H9 (cell line): ENCODE measurements around the gene MTNR1B. TPM values are rescaled to one million over a fixed set of nuclear protein-coding genes. Genes with fewer than 3 reads are reported as not detected.

Experiments used
- DNase-seq: peaks from one replicate; pipeline ENCODE4 v3.0.0-alpha.2; 2017
- H2AFZ ChIP-seq: one replicate; pipeline ENCODE4 v1.6.1; 2013; ENCODE audit warnings: mild to moderate bottlenecking, low read length, control low read depth, moderate library complexity
- H2AK5ac ChIP-seq: 2 replicates; pipeline ENCODE4 v1.6.1; 2013; ENCODE audit warnings: low read length, control low read depth, mixed read lengths; ENCODE audit not compliant: insufficient read length
- H2BK120ac ChIP-seq: one replicate; pipeline ENCODE4 v1.6.1; 2013; ENCODE audit warnings: low read depth, mild to moderate bottlenecking, low read length, control low read depth, inconsistent platforms; ENCODE audit not compliant: poor library complexity, severe bottlenecking
- H2BK12ac ChIP-seq: 2 replicates; pipeline ENCODE4 v1.6.1; 2013; ENCODE audit warnings: low read length, control low read depth, mixed read lengths, low read depth; ENCODE audit not compliant: insufficient read length
- H2BK15ac ChIP-seq: 2 replicates; pipeline ENCODE4 v1.6.1; 2013; ENCODE audit warnings: low read depth, low read length, control low read depth
- H2BK20ac ChIP-seq: one replicate; pipeline ENCODE4 v1.6.1; 2013; ENCODE audit warnings: low read depth, mild to moderate bottlenecking, low read length, control low read depth, inconsistent platforms; ENCODE audit not compliant: poor library complexity, severe bottlenecking
- H2BK5ac ChIP-seq: 2 replicates; pipeline ENCODE4 v1.6.1; 2013; ENCODE audit warnings: low read length, control low read depth, mixed read lengths; ENCODE audit not compliant: insufficient read length
- H3K14ac ChIP-seq: 2 replicates; pipeline ENCODE4 v1.6.1; 2013; ENCODE audit warnings: low read length, control low read depth; ENCODE audit not compliant: insufficient read depth
- H3K18ac ChIP-seq: 2 replicates; pipeline ENCODE4 v1.6.1; 2013; ENCODE audit warnings: low read depth, mild to moderate bottlenecking, mixed read lengths, low read length, control low read depth; ENCODE audit not compliant: insufficient read length
- H3K23ac ChIP-seq: 2 replicates; pipeline ENCODE4 v1.6.1; 2013; ENCODE audit warnings: low read length, control low read depth, mixed read lengths, low read depth; ENCODE audit not compliant: insufficient read length
- H3K23me2 ChIP-seq: 2 replicates; pipeline ENCODE4 v1.6.1; 2013; ENCODE audit warnings: low read depth, mild to moderate bottlenecking, mixed read lengths, low read length, control low read depth; ENCODE audit not compliant: insufficient read length, poor library complexity, severe bottlenecking
- H3K27ac ChIP-seq: 2 replicates; pipeline ENCODE4 v1.5.1; 2013; ENCODE audit warnings: low read length, control low read depth, mixed read lengths, low read depth; ENCODE audit not compliant: insufficient read length
- H3K27me3 ChIP-seq: 2 replicates; pipeline ENCODE4 v1.6.1; 2013; ENCODE audit warnings: low read length, control low read depth, inconsistent platforms; ENCODE audit not compliant: insufficient read depth
- H3K4ac ChIP-seq: 2 replicates; pipeline ENCODE4 v1.6.1; 2013; ENCODE audit warnings: low read depth, mild to moderate bottlenecking, control low read depth, inconsistent platforms, low read length, moderate library complexity
- H3K4me1 ChIP-seq: 2 replicates; pipeline ENCODE4 v1.6.1; 2013; ENCODE audit warnings: low read length, control low read depth, inconsistent platforms; ENCODE audit not compliant: insufficient read depth
- H3K4me2 ChIP-seq: 2 replicates; pipeline ENCODE4 v1.6.1; 2013; ENCODE audit warnings: low read length, control low read depth, mixed read lengths; ENCODE audit not compliant: insufficient read length, insufficient read depth
- H3K56ac ChIP-seq: 2 replicates; pipeline ENCODE4 v1.6.1; 2013; ENCODE audit warnings: low read depth, mild to moderate bottlenecking, mixed read lengths, low read length, control low read depth; ENCODE audit not compliant: insufficient read length
- H3K79me1 ChIP-seq: 2 replicates; pipeline ENCODE4 v1.6.1; 2013; ENCODE audit warnings: low read depth, mild to moderate bottlenecking, moderate library complexity, low read length, control low read depth, inconsistent platforms; ENCODE audit not compliant: insufficient read depth, poor library complexity, severe bottlenecking
- H3K79me2 ChIP-seq: 2 replicates; pipeline ENCODE4 v1.6.1; 2013; ENCODE audit warnings: low read length, control low read depth, inconsistent platforms; ENCODE audit not compliant: insufficient read depth
- H3K9ac ChIP-seq: 2 replicates; pipeline ENCODE4 v1.6.1; 2013; ENCODE audit warnings: low read length, control low read depth, mixed read lengths; ENCODE audit not compliant: insufficient read length; ENCODE audit errors: extremely low read depth
- H3K9me3 ChIP-seq: one replicate; pipeline ENCODE4 v1.6.1; 2013; ENCODE audit warnings: low read depth, low read length, inconsistent platforms; ENCODE audit not compliant: control insufficient read depth
- H3T11ph ChIP-seq: one replicate; pipeline ENCODE4 v1.6.1; 2013; ENCODE audit warnings: mild to moderate bottlenecking, low read length, control low read depth, inconsistent platforms
- H4K20me1 ChIP-seq: one replicate; pipeline ENCODE4 v1.6.1; 2013; ENCODE audit not compliant: control insufficient read depth, insufficient read length, insufficient read depth
- H4K5ac ChIP-seq: 2 replicates; pipeline ENCODE4 v1.6.1; 2013; ENCODE audit warnings: low read depth, mild to moderate bottlenecking, mixed read lengths, low read length, control low read depth; ENCODE audit not compliant: insufficient read length
- H4K8ac ChIP-seq: replicated peaks from 2 replicates; pipeline ENCODE4 v1.6.1; 2013; ENCODE audit warnings: low read length, control low read depth, mixed read lengths, low read depth; ENCODE audit not compliant: insufficient read length
- H4K91ac ChIP-seq: 2 replicates; pipeline ENCODE4 v1.6.1; 2013; ENCODE audit warnings: low read depth, mild to moderate bottlenecking, moderate library complexity, mixed read lengths, low read length, control low read depth; ENCODE audit not compliant: insufficient read length
- H3K27ac Mint-ChIP-seq, 3 experiments: 2 replicates in 2 of 3; 3 replicates in 1 of 3; pipeline ENCODE4 v1.8.0; 2020 to 2021; ENCODE audit warnings: mixed read lengths in 3 of 3, mild to moderate bottlenecking in 1 of 3, moderate library complexity in 1 of 3
- H3K27me3 Mint-ChIP-seq: 2 replicates; pipeline ENCODE4 v1.8.0; 2021; ENCODE audit warnings: low read depth, mild to moderate bottlenecking, moderate library complexity, mixed read lengths
- H3K36me3 Mint-ChIP-seq, 3 experiments: 2 replicates in 2 of 3; 3 replicates in 1 of 3; pipeline ENCODE4 v1.8.0; 2020 to 2021; ENCODE audit warnings: low read depth in 3 of 3, mixed read lengths in 3 of 3; ENCODE audit not compliant: insufficient read depth in 1 of 3
- H3K4me1 Mint-ChIP-seq, 2 experiments: 2 replicates each; pipeline ENCODE4 v1.8.0; 2020; ENCODE audit warnings: mixed read lengths in 2 of 2
- H3K4me3 Mint-ChIP-seq, 2 experiments: 2 replicates in 1 of 2; 3 replicates in 1 of 2; pipeline ENCODE4 v1.8.0; 2020 to 2021; ENCODE audit warnings: mild to moderate bottlenecking in 2 of 2, mixed read lengths in 2 of 2, moderate library complexity in 1 of 2
- H3K9me3 Mint-ChIP-seq, 2 experiments: 2 replicates in 1 of 2; 3 replicates in 1 of 2; pipeline ENCODE4 v1.8.0; 2020; ENCODE audit warnings: mild to moderate bottlenecking in 2 of 2, mixed read lengths in 2 of 2, moderate library complexity in 1 of 2
- CTCF ChIP-seq: fragments of 200-600 bp; sonication (generic); conservative IDR thresholded peaks from 3 replicates; pipeline ENCODE4 v1.8.0; 2021; ENCODE audit warnings: antibody characterized with exemption, mild to moderate bottlenecking
- WGBS: extraction: QIAGEN DNeasy Blood & Tissue Kit; methylation state at CpG from one replicate; pipeline ENCODE4 v1.1.7; 2013; ENCODE audit warnings: missing lambda C conversion rate, low lambda C conversion rate, mixed read lengths; ENCODE audit not compliant: insufficient read length; ENCODE audit errors: extremely low coverage; 5-methylcytosine and 5-hydroxymethylcytosine counted together
- total RNA-seq: library from RNA; stranded (reverse); gene quantifications from 2 replicates; pipeline ENCODE4 v1.2.1, GENCODE V29; 2021

The MTNR1B gene
- total RNA-seq, 1 experiment from 2014 or later: not detected

GRCh38 chr11:92929653-92930052 is 39.8 kb upstream of the MTNR1B start:
- no peak overlapping the region for H3K56ac ChIP-seq
- H3K27ac Mint-ChIP-seq: no peak overlapping the region
- no peak overlapping the region for H3K4me3 Mint-ChIP-seq
- H2BK120ac ChIP-seq: no peak overlapping the region
- no peaks in the 10 kb centered on the region for H3K79me2 ChIP-seq
- no peaks in the 10 kb centered on the region for H3K27me3 ChIP-seq
- H3K9me3 Mint-ChIP-seq: peaks cover 24 to 26% of the 10 kb centered on the region in 2 experiments
- no peak overlapping the region for H2AFZ ChIP-seq
- no peaks in the 10 kb centered on the region for H3K9me3 ChIP-seq
- H2BK15ac ChIP-seq: no peak overlapping the region
- no peaks in the 10 kb centered on the region for H3K4me1 ChIP-seq
- H3K27ac ChIP-seq: no peak overlapping the region
- no peak overlapping the region for H3K9ac ChIP-seq
- H3K23ac ChIP-seq: no peak overlapping the region
- H3K23me2 ChIP-seq: no peaks in the 10 kb centered on the region
- H4K20me1 ChIP-seq: no peaks in the 10 kb centered on the region
- WGBS: no CpG with 5 or more reads among the region's 11 CpGs
- no peaks in the 10 kb centered on the region for H3K79me1 ChIP-seq
- H3K4ac ChIP-seq: no peak overlapping the region
- no peak for DNase-seq
- H3K4me2 ChIP-seq: no peak overlapping the region
- H4K8ac ChIP-seq: no peak overlapping the region
- H3T11ph ChIP-seq: no peak overlapping the region
- H2BK12ac ChIP-seq: no peak overlapping the region
- H2BK20ac ChIP-seq: no peak overlapping the region
- H4K5ac ChIP-seq: no peak overlapping the region
- peaks cover 2% of the 10 kb centered on the region; the same call in 1 of the 2 replicates for H3K27me3 Mint-ChIP-seq
- no peak overlapping the region for H3K18ac ChIP-seq
- H3K36me3 Mint-ChIP-seq: peaks cover 10 to 23% (median 20%) of the 10 kb centered on the region in 3 experiments; a peak in 6 of 7 replicates
- no peak overlapping the region for H2AK5ac ChIP-seq
- TF ChIP-seq CTCF: no peak
- H2BK5ac ChIP-seq: no peak overlapping the region
- H3K4me1 Mint-ChIP-seq: peaks cover 0 to 2% of the 10 kb centered on the region in 2 experiments; a peak in 1 of 4 replicates
- no peak overlapping the region for H4K91ac ChIP-seq
- no peak overlapping the region for H3K14ac ChIP-seq
